T-helper 1 cell (primary cell): ENCODE results near the gene SLC39A6.
"Not testable (repeated sequence)": the region's sequence is repeated elsewhere in the genome, so short reads cannot be mapped to it uniquely, and the experiment has no call there.

Experiments
- DNase-seq, 5 donors: peaks; one replicate each; pipeline ENCODE4 v3.0.0-alpha.2; 2012 to 2020

The SLC39A6 gene

GRCh38 chr18:36096955-36097354 lies 32.2 kb downstream of the SLC39A6 start:
- no peak for DNase-seq

- DNase-seq, result peak in 2 of 5 donors; percentile 6 to 41
Measured at GRCh38 chr18:36095936-36096519, 33.1 kb downstream of the SLC39A6 start.

GRCh38 chr18:36094431-36094830 lies 34.7 kb downstream of the SLC39A6 start:
- DNase-seq, result no peak

- not testable (repeated sequence) for DNase-seq
Measured at GRCh38 chr18:36092116-36092515, 37.0 kb downstream of the SLC39A6 start.

GRCh38 chr18:36089001-36089400 lies 40.1 kb downstream of the SLC39A6 start:
- DNase-seq, result no peak

- no peak for DNase-seq
Measured at GRCh38 chr18:36088256-36088655, 40.9 kb downstream of the SLC39A6 start.

GRCh38 chr18:36086186-36086585 lies 43.0 kb downstream of the SLC39A6 start:
- DNase-seq, result no peak

GRCh38 chr18:36085195-36085594 lies 43.9 kb downstream of the SLC39A6 start:
- DNase-seq, result no peak

- no peak for DNase-seq
Measured at GRCh38 chr18:36083729-36084128, 45.4 kb downstream of the SLC39A6 start.

- not testable (repeated sequence) for DNase-seq
Measured at GRCh38 chr18:36081118-36081517, 48.0 kb downstream of the SLC39A6 start.

- DNase-seq, result no peak
Measured at GRCh38 chr18:36078751-36079529, 50.2 kb downstream of the SLC39A6 start.

- DNase-seq, result not testable (repeated sequence)
Measured at GRCh38 chr18:36077764-36078163, 51.4 kb downstream of the SLC39A6 start.

- no peak for DNase-seq
Measured at GRCh38 chr18:36075862-36076587, 53.1 kb downstream of the SLC39A6 start.

GRCh38 chr18:36074435-36074834 lies 54.7 kb downstream of the SLC39A6 start:
- DNase-seq, result no peak

- DNase-seq, result no peak
Measured at GRCh38 chr18:36073676-36074075, 55.5 kb downstream of the SLC39A6 start.

GRCh38 chr18:36072406-36072805 lies 56.7 kb downstream of the SLC39A6 start:
- DNase-seq, result not testable (repeated sequence)

- peak; percentile 90 to 96 (median 93) for DNase-seq
Measured at GRCh38 chr18:36067055-36067957, 61.8 kb downstream of the SLC39A6 start, which contains the start of gene RPRD1A. RPRD1A (minus strand) TSS chr18:36067559; CDS start chr18:36067404, 155 bp downstream.

GRCh38 chr18:36066686-36067054 lies 62.5 kb downstream of the SLC39A6 start:
- no peak for DNase-seq

GRCh38 chr18:36066001-36066400 lies 63.1 kb downstream of the SLC39A6 start:
- no peak for DNase-seq

GRCh38 chr18:36064809-36065079 lies 64.4 kb downstream of the SLC39A6 start:
- not testable (repeated sequence) for DNase-seq

GRCh38 chr18:36064027-36064808 lies 64.9 kb downstream of the SLC39A6 start:
- no peak for DNase-seq

GRCh38 chr18:36058674-36059073 lies 70.5 kb downstream of the SLC39A6 start:
- DNase-seq, result no peak
